ENCODE results near the gene ABCC4.

Gene ABCC4

GRCh38 chr13:94997126-94997525 is 304.1 kb downstream of the ABCC4 start:
- no peak overlapping the region for H3K4me3 ChIP-seq (ENCODE audit: low read length)
- no peak for DNase-seq (ENCODE audit: low read depth)
- TF ChIP-seq CTCF (conservative IDR thresholded peaks at IDR 0.05; ENCODE audit: low read depth, low read length): no peak

- no peak overlapping the region for H3K4me3 ChIP-seq (ENCODE audit: low read length)
- no peak for TF ChIP-seq CTCF (conservative IDR thresholded peaks at IDR 0.05; ENCODE audit: low read depth, low read length)
- no peak for DNase-seq (ENCODE audit: low read depth)
Measured at GRCh38 chr13:94996445-94996844, 304.8 kb downstream of the ABCC4 start.

- DNase-seq (ENCODE audit: low read depth): no peak
- H3K4me3 ChIP-seq (ENCODE audit: low read length): no peak overlapping the region
- TF ChIP-seq CTCF (conservative IDR thresholded peaks at IDR 0.05; ENCODE audit: low read depth, low read length): no peak
Measured at GRCh38 chr13:94994506-94994905, 306.7 kb downstream of the ABCC4 start.

- no peak overlapping the region for H3K4me3 ChIP-seq (ENCODE audit: low read length)
- no peak for TF ChIP-seq CTCF (conservative IDR thresholded peaks at IDR 0.05; ENCODE audit: low read depth, low read length)
- no peak for DNase-seq (ENCODE audit: low read depth)
Measured at GRCh38 chr13:94993616-94994015, 307.6 kb downstream of the ABCC4 start.

GRCh38 chr13:94992036-94992960 is 309.0 kb downstream of the ABCC4 start:
- no peak for TF ChIP-seq CTCF (conservative IDR thresholded peaks at IDR 0.05; ENCODE audit: low read depth, low read length)
- DNase-seq (ENCODE audit: low read depth): no peak
- no peak overlapping the region for H3K4me3 ChIP-seq (ENCODE audit: low read length)

GRCh38 chr13:94988654-94989053 is 312.6 kb downstream of the ABCC4 start:
- no peak for DNase-seq (ENCODE audit: low read depth)
- H3K4me3 ChIP-seq (ENCODE audit: low read length): no peak overlapping the region
- TF ChIP-seq CTCF (conservative IDR thresholded peaks at IDR 0.05; ENCODE audit: low read depth, low read length): peak; percentile 25

- no peak for TF ChIP-seq CTCF (conservative IDR thresholded peaks at IDR 0.05; ENCODE audit: low read depth, low read length)
- no peak overlapping the region for H3K4me3 ChIP-seq (ENCODE audit: low read length)
- no peak for DNase-seq (ENCODE audit: low read depth)
Measured at GRCh38 chr13:94987869-94988268, 313.4 kb downstream of the ABCC4 start.

All from retinal pigment epithelial cell (primary cell).